ENCODE data around the gene EPHA3. TPM values are rescaled to one million over a fixed set of nuclear protein-coding genes. Genes with fewer than 3 reads are reported as not detected.

The EPHA3 gene
- total RNA-seq, 1 experiment from 2014 or later: 0.74 TPM

- TF ChIP-seq ZNF425 (CRISPR knock-in tag; conservative IDR thresholded peaks at IDR 0.05) (no peak), CBFB (CRISPR knock-in tag; IDR thresholded peaks at IDR 0.05; ENCODE audit: low read depth) (no peak)
These were observed 347.8 kb downstream of the EPHA3 start (continued) for GRCh38 chr3:89455240-89455639.

DNA sequence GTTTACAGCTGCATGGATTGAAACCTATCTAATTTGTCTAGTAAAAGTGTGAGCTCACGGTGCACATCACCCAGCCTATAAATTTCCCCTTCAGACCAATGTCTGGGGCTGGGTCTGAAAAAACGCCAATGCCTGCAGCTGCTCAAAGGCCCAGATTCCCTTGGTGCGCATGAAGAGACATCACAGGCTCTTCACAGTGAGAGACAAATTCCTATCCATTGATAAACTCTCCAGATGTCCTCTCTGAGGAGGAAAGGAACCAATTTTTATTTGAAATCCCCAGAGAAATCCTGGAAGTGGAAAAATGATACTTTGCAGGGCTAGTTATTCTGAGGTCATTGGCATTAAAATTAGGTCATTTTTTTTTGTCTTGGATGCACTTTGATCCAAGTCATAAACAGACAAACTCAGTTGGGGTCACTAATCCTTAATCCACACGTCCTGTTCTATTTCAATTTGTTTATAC is 360.5 kb downstream of the EPHA3 start:
- Mint-ChIP-seq H3K36me3 (peaks cover 2% of the 10 kb centered on the region; the same call in 1 of the 2 replicates), H3K4me1 (peaks cover 17% of the 10 kb centered on the region), H3K27ac (no peak overlapping the region; the same call in 1 of the 2 replicates), H3K27me3 (ENCODE audit: low read depth) (no peaks in the 10 kb centered on the region), H3K4me3 (no peak overlapping the region), H3K9me3 (no peaks in the 10 kb centered on the region)
- ChIA-PET CTCF (no interaction called here), POLR2A (no interaction called here)
- ATAC-seq: peak; percentile 62
- TF ChIP-seq, protein P1, sequence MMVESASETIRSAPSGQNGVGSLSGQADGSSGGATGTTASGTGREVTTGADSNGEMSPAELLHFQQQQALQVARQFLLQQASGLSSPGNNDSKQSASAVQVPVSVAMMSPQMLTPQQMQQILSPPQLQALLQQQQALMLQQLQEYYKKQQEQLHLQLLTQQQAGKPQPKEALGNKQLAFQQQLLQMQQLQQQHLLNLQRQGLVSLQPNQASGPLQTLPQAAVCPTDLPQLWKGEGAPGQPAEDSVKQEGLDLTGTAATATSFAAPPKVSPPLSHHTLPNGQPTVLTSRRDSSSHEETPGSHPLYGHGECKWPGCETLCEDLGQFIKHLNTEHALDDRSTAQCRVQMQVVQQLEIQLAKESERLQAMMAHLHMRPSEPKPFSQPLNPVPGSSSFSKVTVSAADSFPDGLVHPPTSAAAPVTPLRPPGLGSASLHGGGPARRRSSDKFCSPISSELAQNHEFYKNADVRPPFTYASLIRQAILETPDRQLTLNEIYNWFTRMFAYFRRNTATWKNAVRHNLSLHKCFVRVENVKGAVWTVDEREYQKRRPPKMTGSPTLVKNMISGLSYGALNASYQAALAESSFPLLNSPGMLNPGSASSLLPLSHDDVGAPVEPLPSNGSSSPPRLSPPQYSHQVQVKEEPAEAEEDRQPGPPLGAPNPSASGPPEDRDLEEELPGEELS (CRISPR knock-in tag; IDR thresholded peaks at IDR 0.05): no peak
- no peak for TF ChIP-seq AR (CRISPR knock-in tag; IDR thresholded peaks at IDR 0.05)
- TF ChIP-seq MXD4 (CRISPR knock-in tag; IDR thresholded peaks at IDR 0.05; ENCODE audit: borderline replicate concordance): no peak
- TF ChIP-seq FOXJ3 (CRISPR knock-in tag; IDR thresholded peaks at IDR 0.05; ENCODE audit: borderline replicate concordance): no peak
- TF ChIP-seq, protein P2, sequence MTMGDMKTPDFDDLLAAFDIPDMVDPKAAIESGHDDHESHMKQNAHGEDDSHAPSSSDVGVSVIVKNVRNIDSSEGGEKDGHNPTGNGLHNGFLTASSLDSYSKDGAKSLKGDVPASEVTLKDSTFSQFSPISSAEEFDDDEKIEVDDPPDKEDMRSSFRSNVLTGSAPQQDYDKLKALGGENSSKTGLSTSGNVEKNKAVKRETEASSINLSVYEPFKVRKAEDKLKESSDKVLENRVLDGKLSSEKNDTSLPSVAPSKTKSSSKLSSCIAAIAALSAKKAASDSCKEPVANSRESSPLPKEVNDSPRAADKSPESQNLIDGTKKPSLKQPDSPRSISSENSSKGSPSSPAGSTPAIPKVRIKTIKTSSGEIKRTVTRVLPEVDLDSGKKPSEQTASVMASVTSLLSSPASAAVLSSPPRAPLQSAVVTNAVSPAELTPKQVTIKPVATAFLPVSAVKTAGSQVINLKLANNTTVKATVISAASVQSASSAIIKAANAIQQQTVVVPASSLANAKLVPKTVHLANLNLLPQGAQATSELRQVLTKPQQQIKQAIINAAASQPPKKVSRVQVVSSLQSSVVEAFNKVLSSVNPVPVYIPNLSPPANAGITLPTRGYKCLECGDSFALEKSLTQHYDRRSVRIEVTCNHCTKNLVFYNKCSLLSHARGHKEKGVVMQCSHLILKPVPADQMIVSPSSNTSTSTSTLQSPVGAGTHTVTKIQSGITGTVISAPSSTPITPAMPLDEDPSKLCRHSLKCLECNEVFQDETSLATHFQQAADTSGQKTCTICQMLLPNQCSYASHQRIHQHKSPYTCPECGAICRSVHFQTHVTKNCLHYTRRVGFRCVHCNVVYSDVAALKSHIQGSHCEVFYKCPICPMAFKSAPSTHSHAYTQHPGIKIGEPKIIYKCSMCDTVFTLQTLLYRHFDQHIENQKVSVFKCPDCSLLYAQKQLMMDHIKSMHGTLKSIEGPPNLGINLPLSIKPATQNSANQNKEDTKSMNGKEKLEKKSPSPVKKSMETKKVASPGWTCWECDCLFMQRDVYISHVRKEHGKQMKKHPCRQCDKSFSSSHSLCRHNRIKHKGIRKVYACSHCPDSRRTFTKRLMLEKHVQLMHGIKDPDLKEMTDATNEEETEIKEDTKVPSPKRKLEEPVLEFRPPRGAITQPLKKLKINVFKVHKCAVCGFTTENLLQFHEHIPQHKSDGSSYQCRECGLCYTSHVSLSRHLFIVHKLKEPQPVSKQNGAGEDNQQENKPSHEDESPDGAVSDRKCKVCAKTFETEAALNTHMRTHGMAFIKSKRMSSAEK (CRISPR knock-in tag; IDR thresholded peaks at IDR 0.05; ENCODE audit: borderline replicate concordance): no peak
- TF ChIP-seq ZBTB21 (CRISPR knock-in tag; IDR thresholded peaks at IDR 0.05; ENCODE audit: borderline replicate concordance): no peak
- TF ChIP-seq TCF7 (CRISPR knock-in tag; IDR thresholded peaks at IDR 0.05; ENCODE audit: low read depth): no peak
- DNase-seq (ENCODE audit: low spot score): no peak

DNA sequence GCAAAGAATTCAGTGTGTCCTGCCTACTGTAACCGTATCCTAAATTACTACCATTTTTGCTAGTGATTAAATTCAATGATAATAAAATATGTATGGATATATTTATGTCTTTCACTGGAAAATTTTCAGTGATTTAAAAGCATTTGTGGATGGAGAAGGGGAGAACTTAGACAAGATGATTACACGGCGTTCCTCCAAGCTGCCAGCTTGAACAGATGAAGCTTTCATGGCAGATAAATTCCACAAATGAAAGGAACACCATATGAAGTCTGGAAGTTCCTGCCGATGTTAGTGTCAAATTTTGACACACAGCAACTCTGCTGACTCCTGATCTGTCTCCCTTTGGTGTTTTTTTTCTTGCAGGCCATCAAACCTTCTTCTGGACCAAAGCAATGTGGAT is 364.7 kb downstream of the EPHA3 start:
- Mint-ChIP-seq H3K4me1 (peaks cover 14% of the 10 kb centered on the region), H3K27me3 (ENCODE audit: low read depth) (no peaks in the 10 kb centered on the region), H3K36me3 (no peaks in the 10 kb centered on the region), H3K9me3 (no peaks in the 10 kb centered on the region), H3K4me3 (no peak overlapping the region), H3K27ac (no peak overlapping the region)
- ChIA-PET POLR2A (interaction anchor here (0.5 kb wide), 1 partner anchor 1291 kb away, joined by 7 read pairs; no protein-coding TSS in a partner anchor), CTCF (no interaction called here)
- DNase-seq (ENCODE audit: low spot score): no peak
- ATAC-seq: no peak
- TF ChIP-seq ZNF416 (CRISPR knock-in tag; IDR thresholded peaks at IDR 0.05) (no peak), SMAD3 (CRISPR knock-in tag; IDR thresholded peaks at IDR 0.05; ENCODE audit: borderline replicate concordance) (no peak), RORB (CRISPR knock-in tag; IDR thresholded peaks at IDR 0.05) (no peak), KAT7 (CRISPR knock-in tag; IDR thresholded peaks at IDR 0.05; ENCODE audit: borderline replicate concordance) (no peak), JUN (CRISPR knock-in tag; IDR thresholded peaks at IDR 0.05) (no peak), NR2C2 (CRISPR knock-in tag; IDR thresholded peaks at IDR 0.05) (no peak), MAX (CRISPR knock-in tag; IDR thresholded peaks at IDR 0.05) (no peak)

Data from WTC11 (cell line).